HG03175 (cell line): ENCODE data around the gene ADAMTS15.

Source experiments
- ATAC-seq: cut with Tn5 transposase; IDR thresholded peaks from one replicate; pipeline ENCODE4 v1.9.1; 2021; ENCODE audit warnings: mild to moderate bottlenecking, moderate library complexity; ENCODE audit not compliant: unreplicated experiment

Gene ADAMTS15

GRCh38 chr11:130476922-130477491 lies 28.6 kb downstream of the ADAMTS15 start:
- no peak for ATAC-seq

- ATAC-seq = no peak
Measured at GRCh38 chr11:130477586-130478203, 29.2 kb downstream of the ADAMTS15 start.

- no peak for ATAC-seq
Measured at GRCh38 chr11:130478204-130478701, 29.8 kb downstream of the ADAMTS15 start.

GRCh38 chr11:130478881-130479280 lies 30.4 kb downstream of the ADAMTS15 start:
- no peak for ATAC-seq

- ATAC-seq = no peak
Measured at GRCh38 chr11:130480186-130480585, 31.7 kb downstream of the ADAMTS15 start.

GRCh38 chr11:130480711-130481140 lies 32.3 kb downstream of the ADAMTS15 start:
- ATAC-seq = no peak

GRCh38 chr11:130483124-130483523 lies 34.7 kb downstream of the ADAMTS15 start:
- ATAC-seq = no peak

GRCh38 chr11:130485983-130486382 lies 37.5 kb downstream of the ADAMTS15 start:
- no peak for ATAC-seq

GRCh38 chr11:130486391-130486836 lies 38.0 kb downstream of the ADAMTS15 start:
- no peak for ATAC-seq

- ATAC-seq = no peak
Measured at GRCh38 chr11:130486987-130487923, 38.8 kb downstream of the ADAMTS15 start.

GRCh38 chr11:130487924-130488815 lies 39.7 kb downstream of the ADAMTS15 start:
- no peak for ATAC-seq

- no peak for ATAC-seq
Measured at GRCh38 chr11:130488848-130489584, 40.6 kb downstream of the ADAMTS15 start.

- ATAC-seq = no peak
Measured at GRCh38 chr11:130489716-130490115, 41.3 kb downstream of the ADAMTS15 start.

GRCh38 chr11:130490682-130491449 lies 42.4 kb downstream of the ADAMTS15 start:
- no peak for ATAC-seq

GRCh38 chr11:130498181-130498580 lies 49.7 kb downstream of the ADAMTS15 start:
- no peak for ATAC-seq

- ATAC-seq = no peak
Measured at GRCh38 chr11:130499828-130500227, 51.4 kb downstream of the ADAMTS15 start.

- no peak for ATAC-seq
Measured at GRCh38 chr11:130504317-130504716, 55.9 kb downstream of the ADAMTS15 start.

- ATAC-seq = no peak
Measured at GRCh38 chr11:130508913-130509312, 60.5 kb downstream of the ADAMTS15 start.

GRCh38 chr11:130509942-130510341 lies 61.5 kb downstream of the ADAMTS15 start:
- ATAC-seq = no peak
